ENCODE results near the gene DUSP14.
"Not testable (repeated sequence)": the region's sequence is repeated elsewhere in the genome, so short reads cannot be mapped to it uniquely, and the experiment has no call there.

The DUSP14 gene

DNA sequence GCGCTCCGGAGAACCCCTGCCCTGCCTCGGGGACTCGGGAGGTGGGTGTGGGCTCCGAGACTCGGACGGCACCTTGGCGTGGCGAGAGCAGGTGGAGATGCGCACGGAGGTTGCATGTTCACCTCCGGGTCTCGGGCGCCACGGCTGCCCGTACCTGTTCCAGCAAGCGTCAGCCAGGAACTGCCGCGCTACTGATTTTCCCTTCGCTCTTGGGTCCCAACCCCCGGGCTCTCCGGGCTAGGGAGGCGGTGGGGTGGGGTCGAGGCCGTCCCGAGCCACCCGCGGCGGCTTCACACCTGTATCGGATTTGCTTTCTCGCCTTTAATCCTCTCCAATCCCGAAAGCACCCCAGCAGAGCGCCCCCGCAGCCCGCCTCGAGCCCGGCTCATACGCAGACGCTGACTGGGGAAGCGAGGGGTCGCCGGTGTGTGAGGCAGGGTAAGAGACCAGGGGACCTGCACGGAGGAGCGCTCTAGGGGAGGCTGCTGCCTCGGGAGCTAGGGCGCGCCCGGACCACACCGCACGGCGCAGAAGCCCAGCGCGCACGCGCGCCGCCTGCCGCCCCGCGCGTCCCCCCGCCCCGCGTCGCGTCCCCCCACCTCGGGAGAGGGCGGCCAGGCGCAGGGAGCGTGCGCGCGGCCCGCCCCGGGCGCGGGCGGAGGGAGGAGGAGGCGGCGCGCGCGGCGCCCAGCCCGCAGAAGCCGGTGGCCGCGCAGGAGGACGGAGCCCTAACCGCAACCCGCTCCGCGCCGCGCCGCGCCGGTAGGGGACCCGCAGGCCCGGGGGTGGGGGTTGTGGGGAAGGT is at the start of gene DUSP14:
DUSP14 (plus strand) TSS at position 695 of the 805 bp plus-strand sequence. CDS start 22,382 bp downstream, outside the sequence.
- DNase-seq (ENCODE audit: low read depth, low spot score), result peak; percentile 94

DNA sequence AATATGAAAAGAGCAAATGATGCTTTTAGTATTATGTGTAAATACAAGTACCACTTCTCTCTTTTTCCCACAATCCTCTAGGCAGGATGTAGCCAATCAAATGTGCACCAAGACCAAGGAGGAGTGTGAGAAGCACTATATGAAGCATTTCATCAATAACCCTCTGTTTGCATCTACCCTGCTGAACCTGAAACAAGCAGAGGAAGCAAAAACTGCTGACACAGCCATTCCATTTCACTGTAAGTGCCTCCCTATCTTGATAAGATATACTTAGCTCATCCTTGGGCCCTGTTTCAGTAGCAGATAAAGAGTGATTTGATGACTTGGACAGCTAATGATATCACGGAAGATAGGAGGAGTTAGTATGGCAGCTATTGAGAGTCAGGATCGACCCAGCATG is 49.3 kb upstream of the DUSP14 start:
- no peak for DNase-seq (ENCODE audit: low read depth, low spot score)

GRCh38 chr17:37441369-37442014 is 48.2 kb upstream of the DUSP14 start:
- not testable (repeated sequence) for DNase-seq (ENCODE audit: low read depth, low spot score)

DNA sequence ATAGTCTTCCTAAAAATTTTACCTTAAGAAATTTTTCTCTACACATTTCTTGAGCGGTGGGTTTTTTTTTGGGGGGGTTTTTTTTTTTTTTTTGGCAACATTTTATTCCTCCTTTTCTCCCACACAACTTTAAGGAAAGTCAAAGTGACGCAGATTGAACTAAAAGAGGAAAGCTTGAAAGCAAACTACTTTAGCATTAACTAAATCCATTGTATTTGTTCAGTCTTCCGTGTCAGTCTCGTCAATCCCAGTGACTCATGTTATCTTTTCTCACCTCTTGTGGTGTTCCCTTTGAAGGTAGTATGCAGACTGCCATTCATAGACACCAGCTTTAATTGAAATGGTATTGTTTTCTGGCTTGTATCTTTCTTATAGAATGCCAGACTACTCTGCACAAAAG is 43.7 kb upstream of the DUSP14 start:
- peak; percentile 86 for DNase-seq (ENCODE audit: low read depth, low spot score)

DNA sequence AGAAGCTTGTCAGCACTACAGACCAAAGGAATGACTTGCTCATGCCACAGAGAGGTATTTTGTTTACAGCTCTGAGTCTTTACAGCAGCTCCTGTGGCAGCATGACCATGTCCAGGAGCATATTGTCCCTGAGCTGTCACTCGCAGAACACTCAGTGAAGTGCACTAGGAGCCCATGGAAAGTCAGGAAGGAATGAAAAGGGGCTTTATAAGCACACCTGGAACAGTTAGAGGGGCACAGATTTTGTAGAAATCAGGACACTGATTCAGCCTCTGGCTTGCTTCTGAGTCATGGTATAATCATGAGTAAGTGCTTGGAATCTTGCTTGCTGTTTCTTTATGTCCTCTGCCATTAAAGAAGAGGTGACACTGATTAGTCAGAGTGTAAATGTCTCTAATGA is 42.0 kb upstream of the DUSP14 start:
- peak; percentile 48 for DNase-seq (ENCODE audit: low read depth, low spot score)

GRCh38 chr17:37450112-37450511 is 39.6 kb upstream of the DUSP14 start:
- peak; percentile 9 for DNase-seq (ENCODE audit: low read depth, low spot score)

DNA sequence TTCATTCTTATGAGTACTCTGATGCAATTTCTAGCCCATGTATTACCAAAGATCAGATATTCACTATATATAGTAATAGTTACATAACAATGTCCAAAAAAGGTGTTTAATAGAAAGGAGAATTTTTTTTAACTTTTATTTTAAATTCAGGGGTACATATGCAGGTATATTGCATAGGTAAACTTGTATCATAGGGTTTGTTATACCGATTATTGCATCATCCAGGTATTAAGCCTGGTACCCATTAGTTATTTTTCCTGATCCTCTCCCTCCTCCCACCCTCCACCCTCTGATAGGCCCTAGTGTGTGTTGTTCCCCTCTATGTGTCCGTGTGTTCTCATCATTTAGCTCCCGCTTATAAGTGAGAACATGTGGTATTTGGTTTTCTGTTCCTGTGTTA is 31.9 kb upstream of the DUSP14 start:
- not testable (repeated sequence) for DNase-seq (ENCODE audit: low read depth, low spot score)

DNA sequence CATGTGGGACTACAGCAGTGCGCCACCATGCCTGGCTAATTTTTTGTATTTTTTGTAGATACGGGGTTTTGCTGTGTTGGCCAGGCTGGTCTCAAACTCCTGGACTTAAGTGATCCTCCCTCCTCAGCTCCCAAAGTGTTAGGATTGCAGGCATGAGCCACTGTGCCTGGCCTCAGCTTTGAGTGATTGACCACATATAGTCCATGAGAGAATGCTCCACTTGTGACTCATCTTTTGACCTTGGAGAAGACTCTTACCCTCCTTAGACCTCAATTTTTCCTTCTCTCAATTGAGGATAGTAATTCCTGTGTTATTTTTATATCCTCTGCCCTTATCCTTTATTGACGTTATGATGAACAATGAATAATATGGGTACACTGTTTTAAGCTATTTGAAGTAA is 30.9 kb upstream of the DUSP14 start:
- peak; percentile 45 for DNase-seq (ENCODE audit: low read depth, low spot score)

GRCh38 chr17:37461668-37462067 is 28.0 kb upstream of the DUSP14 start:
- no peak for DNase-seq (ENCODE audit: low read depth, low spot score)

GRCh38 chr17:37462492-37462891 is 27.2 kb upstream of the DUSP14 start:
- no peak for DNase-seq (ENCODE audit: low read depth, low spot score)

GRCh38 chr17:37463039-37463438 is 26.7 kb upstream of the DUSP14 start:
- no peak for DNase-seq (ENCODE audit: low read depth, low spot score)

DNA sequence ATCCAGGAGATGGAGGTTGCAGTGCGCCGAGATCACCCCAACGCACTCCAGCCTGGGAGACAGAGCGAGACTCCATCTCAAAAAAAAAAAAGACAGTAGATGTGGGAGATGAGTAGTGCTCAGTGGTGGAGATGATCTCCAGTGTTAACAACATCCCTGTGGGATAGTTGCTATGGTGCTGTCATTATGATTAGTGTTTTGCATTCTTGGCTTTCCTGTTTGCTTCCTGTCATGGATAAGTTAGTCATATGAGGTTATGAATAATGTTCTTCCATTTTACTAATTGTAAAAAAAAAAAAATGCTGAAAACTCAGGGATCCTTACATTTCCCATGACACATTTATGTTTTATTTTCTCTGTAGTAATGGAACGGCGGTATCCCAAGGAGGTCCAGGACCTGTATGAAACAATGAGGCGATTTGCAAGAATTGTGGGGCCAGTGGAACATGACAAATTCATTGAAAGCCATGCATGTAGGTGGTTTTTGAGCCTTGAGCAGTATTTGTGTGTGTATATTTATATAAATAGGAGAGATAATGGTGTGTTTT is 24.5 kb upstream of the DUSP14 start:
- DNase-seq (ENCODE audit: low read depth, low spot score), result no peak

- DNase-seq (ENCODE audit: low read depth, low spot score), result no peak
Observed at GRCh38 chr17:37466471-37466870, 23.2 kb upstream of the DUSP14 start.

DNA sequence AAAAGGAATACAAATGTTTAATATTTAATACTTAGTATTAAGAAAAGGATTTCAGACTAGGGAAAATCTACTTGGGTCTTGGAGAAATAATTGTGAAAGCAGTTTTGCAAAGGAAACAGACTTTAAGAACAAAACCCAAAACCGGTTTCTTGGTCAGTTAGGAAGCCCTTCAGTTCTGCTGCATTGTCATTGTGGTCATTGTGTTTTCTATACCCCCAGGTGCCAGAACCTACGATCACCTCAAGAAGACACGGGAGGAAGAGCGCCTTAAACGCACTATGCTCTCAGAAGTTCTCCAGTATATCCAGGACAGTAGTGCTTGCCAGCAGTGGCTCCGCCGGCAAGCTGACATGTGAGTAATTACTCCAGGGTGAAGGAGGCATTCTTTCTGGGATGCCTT is 19.5 kb upstream of the DUSP14 start:
- DNase-seq (ENCODE audit: low read depth, low spot score), result no peak

- DNase-seq (ENCODE audit: low read depth, low spot score), result no peak
Observed at GRCh38 chr17:37475731-37476420, 13.8 kb upstream of the DUSP14 start.

DNA sequence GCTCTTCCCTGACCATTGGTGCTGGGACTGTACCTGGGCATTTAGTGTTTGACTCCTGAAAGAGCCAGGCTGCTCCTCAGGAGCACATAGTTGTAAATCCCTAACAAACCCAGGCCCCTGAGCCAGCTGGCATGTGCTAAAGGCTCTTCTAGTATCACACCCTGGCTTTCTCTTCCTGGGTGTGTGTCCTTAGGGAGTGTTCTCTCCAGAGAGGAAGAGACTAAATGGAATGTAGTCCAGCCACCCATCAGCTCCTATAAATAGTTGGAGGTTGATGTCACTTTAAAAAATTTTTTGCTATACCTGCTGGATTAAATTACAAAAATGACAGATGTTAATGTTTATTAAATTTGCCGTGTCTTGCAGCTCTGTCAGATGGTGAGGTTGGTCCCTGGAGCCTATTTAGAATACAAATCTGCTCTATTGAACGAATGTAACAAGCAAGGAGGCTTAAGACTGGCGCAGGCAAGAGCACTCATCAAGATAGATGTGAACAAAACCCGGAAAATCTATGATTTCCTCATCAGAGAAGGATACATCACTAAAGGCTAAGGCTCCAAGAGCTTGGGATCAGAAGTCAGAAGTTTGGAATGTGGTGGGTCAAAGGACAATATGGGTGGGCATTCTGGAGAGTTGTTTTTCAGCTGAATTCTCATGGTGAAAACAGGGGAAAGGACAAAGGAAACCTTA is 13.1 kb upstream of the DUSP14 start:
- no peak for DNase-seq (ENCODE audit: low read depth, low spot score)

- DNase-seq (ENCODE audit: low read depth, low spot score), result no peak
Observed at GRCh38 chr17:37478187-37478586, 11.5 kb upstream of the DUSP14 start.

DNA sequence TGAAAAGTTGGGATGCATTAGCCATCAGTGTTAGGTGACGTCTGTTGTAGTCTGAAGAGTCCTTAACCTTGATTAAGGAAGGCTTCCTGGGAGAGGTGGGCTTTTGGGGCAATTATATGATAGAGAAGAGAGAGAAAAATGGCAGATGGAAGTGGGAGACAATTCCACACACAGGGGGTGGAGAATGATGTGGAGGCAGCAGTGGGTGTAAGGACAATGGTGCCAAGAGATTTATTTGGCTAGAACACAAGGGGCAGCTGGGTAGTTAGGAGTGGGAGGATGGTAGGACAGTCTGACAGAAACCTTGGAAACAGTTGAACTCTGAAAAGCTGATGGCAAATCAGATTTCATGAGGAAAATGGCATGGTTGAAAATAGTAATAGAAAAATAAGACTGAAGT is 10.7 kb upstream of the DUSP14 start:
- no peak for DNase-seq (ENCODE audit: low read depth, low spot score)

GRCh38 chr17:37480427-37480826 is 9.3 kb upstream of the DUSP14 start:
- DNase-seq (ENCODE audit: low read depth, low spot score), result no peak

DNA sequence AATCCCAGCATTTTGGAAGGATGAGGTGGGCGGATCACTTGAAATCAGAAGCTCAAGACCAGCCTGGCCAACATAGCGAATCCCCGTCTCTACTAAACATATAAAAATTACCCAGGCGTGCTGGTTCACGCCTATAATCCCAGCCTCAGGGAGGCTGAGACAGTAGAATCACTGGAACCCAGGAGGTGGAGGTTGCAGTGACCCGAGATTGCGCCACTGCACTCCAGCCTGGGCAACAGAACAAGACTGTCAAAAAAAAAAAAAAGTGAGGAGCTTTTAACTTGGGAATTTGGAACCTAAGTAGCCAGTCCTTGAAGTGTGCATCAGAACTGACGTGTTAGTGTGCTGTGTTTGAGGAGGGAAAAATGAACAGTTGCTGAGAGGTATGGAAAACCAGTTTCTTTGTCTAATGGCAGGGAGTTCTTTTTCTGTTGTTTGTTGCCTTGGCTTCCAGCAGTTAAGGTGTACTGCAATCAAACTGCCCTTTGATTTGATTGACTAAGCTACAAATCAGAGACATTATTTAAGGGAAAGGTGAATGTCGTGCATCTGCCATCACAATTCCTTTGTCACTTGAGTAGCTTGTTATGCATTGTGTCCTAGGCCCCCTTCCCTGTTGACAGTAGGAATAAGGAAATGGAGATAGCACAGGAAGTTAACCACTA is 8.6 kb upstream of the DUSP14 start:
- DNase-seq (ENCODE audit: low read depth, low spot score), result no peak

Measured in astrocyte of the hippocampus (primary cell).